WTC11 (cell line): ENCODE results near the gene BABAM2. TPM values are rescaled to one million over a fixed set of nuclear protein-coding genes. Genes with fewer than 3 reads are reported as not detected.

ENCODE experiments used
- ATAC-seq: fragments of 200-7000 bp; cut with Tn5 transposase; 2 replicates; pipeline ENCODE4 v1.10.0; 2021; ENCODE audit warnings: mild to moderate bottlenecking, moderate library complexity
- CTCF ChIA-PET: fragments of 300-600 bp; sonication (Branson Sonifier 250); formaldehyde crosslinking; loops from one replicate; lab custom pipeline; 2021; ENCODE audit warnings: antibody characterized with exemption; lab: Charles Lee
- POLR2A ChIA-PET: fragments of 350-600 bp; sonication (Branson Sonifier 250); formaldehyde crosslinking; loops from one replicate; lab custom pipeline; 2021; ENCODE audit warnings: antibody characterized with exemption; lab: Charles Lee
- DNase-seq: peaks from one replicate; pipeline ENCODE4 v3.0.0; 2021; ENCODE audit warnings: low spot score
- H3K27ac Mint-ChIP-seq: 2 replicates; pipeline ENCODE4 v1.8.0; 2021; ENCODE audit warnings: mixed read lengths
- H3K27me3 Mint-ChIP-seq: 2 replicates; pipeline ENCODE4 v1.8.0; 2021; ENCODE audit warnings: low read depth, mild to moderate bottlenecking, moderate library complexity, mixed read lengths
- H3K36me3 Mint-ChIP-seq: 2 replicates; pipeline ENCODE4 v1.8.0; 2021; ENCODE audit warnings: mixed read lengths
- H3K4me1 Mint-ChIP-seq: 2 replicates; pipeline ENCODE4 v1.8.0; 2022; ENCODE audit warnings: mixed read lengths
- H3K4me3 Mint-ChIP-seq: 2 replicates; pipeline ENCODE4 v1.8.0; 2021; ENCODE audit warnings: mild to moderate bottlenecking, moderate library complexity, mixed read lengths
- H3K9me3 Mint-ChIP-seq: 2 replicates; pipeline ENCODE4 v1.8.0; 2021; ENCODE audit warnings: mixed read lengths
- FOXP1 ChIP-seq: sonication (generic); formaldehyde crosslinking; IDR thresholded peaks from 2 replicates; pipeline ENCODE4 v1.8.0; 2022; ENCODE audit warnings: missing genetic modification reagents, mild to moderate bottlenecking, moderate library complexity, borderline replicate concordance
- FOXP4 ChIP-seq: sonication (generic); formaldehyde crosslinking; IDR thresholded peaks from 2 replicates; pipeline ENCODE4 v1.8.0; 2022; ENCODE audit warnings: mild to moderate bottlenecking, missing genetic modification reagents
- GTF2I ChIP-seq: fragments of 250-450 bp; sonication (Bioruptor Pico); conservative IDR thresholded peaks from 2 replicates; pipeline ENCODE4 v1.4.0; 2021; ENCODE audit warnings: mild to moderate bottlenecking
- HMGXB4 ChIP-seq: sonication (generic); formaldehyde crosslinking; IDR thresholded peaks from 2 replicates; pipeline ENCODE4 v1.8.1; 2023; ENCODE audit warnings: mild to moderate bottlenecking, moderate library complexity, missing genetic modification reagents
- IRF2 ChIP-seq: sonication (generic); formaldehyde crosslinking; IDR thresholded peaks from 2 replicates; pipeline ENCODE4 v1.8.0; 2022; ENCODE audit warnings: low read depth, missing genetic modification reagents, borderline replicate concordance
- MYBL2 ChIP-seq: sonication (generic); formaldehyde crosslinking; IDR thresholded peaks from 2 replicates; pipeline ENCODE4 v1.8.1; 2023; ENCODE audit warnings: mild to moderate bottlenecking, moderate library complexity, missing genetic modification reagents
- NFATC4 ChIP-seq: fragments of 250-450 bp; sonication (Bioruptor Pico); IDR thresholded peaks from 2 replicates; pipeline ENCODE4 v1.9.0; 2021; ENCODE audit warnings: mild to moderate bottlenecking
- OVOL2 ChIP-seq: fragments of 250-450 bp; sonication (Bioruptor Pico); IDR thresholded peaks from 2 replicates; pipeline ENCODE4 v1.9.0; 2021; ENCODE audit warnings: mild to moderate bottlenecking, borderline replicate concordance
- SMAD4 ChIP-seq: sonication (generic); formaldehyde crosslinking; IDR thresholded peaks from 2 replicates; pipeline ENCODE4 v1.8.0; 2022; ENCODE audit warnings: mild to moderate bottlenecking, missing genetic modification reagents
- TEAD4 ChIP-seq: sonication (generic); formaldehyde crosslinking; IDR thresholded peaks from 2 replicates; pipeline ENCODE4 v1.8.0; 2022; ENCODE audit warnings: mild to moderate bottlenecking, missing genetic modification reagents
- TP53 ChIP-seq: sonication (generic); formaldehyde crosslinking; IDR thresholded peaks from 2 replicates; pipeline ENCODE4 v1.8.1; 2023; ENCODE audit warnings: mild to moderate bottlenecking, missing genetic modification reagents
- USF2 ChIP-seq: sonication (generic); formaldehyde crosslinking; IDR thresholded peaks from 2 replicates; pipeline ENCODE4 v1.8.1; 2023; ENCODE audit warnings: mild to moderate bottlenecking, missing genetic modification reagents, moderate library complexity
- ZBTB21 ChIP-seq: sonication (generic); formaldehyde crosslinking; IDR thresholded peaks from 2 replicates; pipeline ENCODE4 v1.8.1; 2023; ENCODE audit warnings: mild to moderate bottlenecking, missing genetic modification reagents, borderline replicate concordance
- ZNF232 ChIP-seq: sonication (generic); formaldehyde crosslinking; IDR thresholded peaks from 2 replicates; pipeline ENCODE4 v1.8.0; 2022; ENCODE audit warnings: mild to moderate bottlenecking, missing genetic modification reagents
- ZNF263 ChIP-seq: sonication (generic); formaldehyde crosslinking; IDR thresholded peaks from 2 replicates; pipeline ENCODE4 v1.8.1; 2022; ENCODE audit warnings: low read depth, mild to moderate bottlenecking, moderate library complexity, missing genetic modification reagents
- ZNF423 ChIP-seq: fragments of 250-450 bp; sonication (Bioruptor Pico); IDR thresholded peaks from 2 replicates; pipeline ENCODE4 v2.1.2; 2022; ENCODE audit warnings: mild to moderate bottlenecking, moderate library complexity
- ZNF671 ChIP-seq: fragments of 250-450 bp; sonication (Bioruptor Pico); IDR thresholded peaks from 2 replicates; pipeline ENCODE4 v1.8.0; 2021; ENCODE audit warnings: mild to moderate bottlenecking
- total RNA-seq: library from RNA; stranded (reverse); gene quantifications from 3 replicates; pipeline ENCODE4 v1.2.3, GENCODE V29; 2021

BABAM2 gene
- total RNA-seq, 1 experiment from 2014 or later, result 16.5 TPM

GRCh38 chr2:28339516-28340175, 449.1 kb downstream of the BABAM2 start (continued):
- no peak for TF ChIP-seq USF2
- no peak for TF ChIP-seq TP53 (CRISPR knock-in tag)
- TF ChIP-seq MYBL2 (CRISPR knock-in tag), result no peak

- DNase-seq, result no peak
- POLR2A ChIA-PET, result no interaction called here
- Mint-ChIP-seq H3K36me3 (no peaks in the 10 kb centered on the region), H3K9me3 (no peaks in the 10 kb centered on the region), H3K4me3 (no peak overlapping the region), H3K27ac (no peak overlapping the region), H3K27me3 (no peaks in the 10 kb centered on the region), H3K4me1 (peaks cover 26% of the 10 kb centered on the region)
- ATAC-seq, result peak; percentile 61
- CTCF ChIA-PET, result interaction anchor here (0.6 kb wide), 1 partner anchor 10 kb away, joined by 4 read pairs; no protein-coding TSS in a partner anchor
- TF ChIP-seq NFATC4 (CRISPR knock-in tag) (no peak), FOXP1 (CRISPR knock-in tag) (no peak), ZNF232 (no peak), SMAD4 (CRISPR knock-in tag) (no peak), IRF2 (no peak), TP53 (CRISPR knock-in tag) (no peak)
These were observed 450.0 kb downstream of the BABAM2 start for GRCh38 chr2:28340312-28341202.

GRCh38 chr2:28341208-28341891, 450.8 kb downstream of the BABAM2 start:
- no peak overlapping the region for H3K4me3 Mint-ChIP-seq
- DNase-seq, result no peak
- CTCF ChIA-PET, result interaction anchor here (0.6 kb wide), 1 partner anchor 9 kb away, joined by 4 read pairs; no protein-coding TSS in a partner anchor
- POLR2A ChIA-PET, result no interaction called here
- no peaks in the 10 kb centered on the region for H3K27me3 Mint-ChIP-seq
- ATAC-seq, result no peak
- H3K36me3 Mint-ChIP-seq, result no peaks in the 10 kb centered on the region
- TF ChIP-seq ZNF263 (CRISPR knock-in tag), result no peak
- no peak for TF ChIP-seq ZNF671 (CRISPR knock-in tag)
- no peak for TF ChIP-seq ZNF423 (CRISPR knock-in tag)
- TF ChIP-seq ZBTB21 (CRISPR knock-in tag), result no peak
- TF ChIP-seq FOXP4, result no peak
- no peak for TF ChIP-seq OVOL2
- TF ChIP-seq, all 79 proteins: peak for 0
- H3K27ac Mint-ChIP-seq, result no peak overlapping the region
- H3K9me3 Mint-ChIP-seq, result no peaks in the 10 kb centered on the region
- H3K4me1 Mint-ChIP-seq, result peaks cover 26% of the 10 kb centered on the region

GRCh38 chr2:28342081-28342967, 451.8 kb downstream of the BABAM2 start:
- Mint-ChIP-seq H3K9me3 (no peaks in the 10 kb centered on the region), H3K27ac (no peak overlapping the region), H3K4me3 (no peak overlapping the region), H3K4me1 (peaks cover 26% of the 10 kb centered on the region), H3K36me3 (no peaks in the 10 kb centered on the region), H3K27me3 (no peaks in the 10 kb centered on the region)
- CTCF ChIA-PET, result no interaction called here
- DNase-seq (no peak), ATAC-seq (no peak)
- POLR2A ChIA-PET, result no interaction called here
- TF ChIP-seq HMGXB4 (CRISPR knock-in tag) (no peak), NFATC4 (CRISPR knock-in tag) (no peak), USF2 (no peak), ZNF423 (CRISPR knock-in tag) (no peak), TEAD4 (CRISPR knock-in tag) (no peak), GTF2I (CRISPR knock-in tag) (no peak)
